T-helper 2 cell (primary cell): ENCODE data around the gene CYSRT1.

Experiments used
- DNase-seq, 5 experiments: peaks; one replicate each; pipeline versions ENCODE4 v3.0.0 to v3.0.0-alpha.2; 2012 to 2022

The CYSRT1 gene

GRCh38 chr9:137273095-137273490 is 48.1 kb downstream of the CYSRT1 start:
- no peak for DNase-seq

- DNase-seq = no peak
Observed at GRCh38 chr9:137273611-137274320, 48.8 kb downstream of the CYSRT1 start.

GRCh38 chr9:137275203-137275587 is 50.2 kb downstream of the CYSRT1 start:
- DNase-seq = no peak
